ENCODE results near the gene STK32C.

DNA sequence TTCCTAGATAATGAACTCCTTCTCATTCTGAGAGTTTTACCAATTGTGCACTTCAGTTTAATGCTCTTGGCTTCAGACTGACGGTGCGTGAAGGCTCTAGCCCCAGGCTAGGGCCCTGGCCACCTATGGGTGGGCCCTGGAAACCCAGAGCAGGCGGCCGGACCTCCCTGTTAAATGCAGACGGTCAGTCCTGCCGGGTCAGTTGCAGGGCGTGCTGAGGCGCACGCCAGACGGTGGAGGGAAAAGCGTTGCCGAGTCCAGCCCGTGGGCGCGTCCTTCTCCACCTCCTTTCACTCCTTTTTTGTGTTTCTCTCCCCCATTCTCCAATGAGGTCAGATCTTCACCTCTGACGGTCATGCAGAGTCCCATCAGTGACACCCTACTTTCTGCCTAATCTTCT is 118.7 kb downstream of the STK32C start:
- TF ChIP-seq POLR2AphosphoS5 (IDR thresholded peaks at IDR 0.05; ENCODE audit: low read depth, low read length) (no peak), SIN3A (IDR thresholded peaks at IDR 0.05; ENCODE audit: borderline replicate concordance, insufficient read depth, low read length) (no peak), REST (IDR thresholded peaks at IDR 0.05; ENCODE audit: insufficient read depth in 1 of 2, low read depth in 2 of 2, low read length in 2 of 2) (no peak), TAF1 (IDR thresholded peaks at IDR 0.05; ENCODE audit: borderline replicate concordance, insufficient read depth, low read length) (no peak)

Measured in PFSK-1 (cell line).